A549 (cell line): ENCODE data around the gene FHIT. TPM values are rescaled to one million over a fixed set of nuclear protein-coding genes. Genes with fewer than 3 reads are reported as not detected.

ENCODE experiments used
- ATAC-seq, 2 experiments: fragments of 200-7000 bp in 1 of 2; fragments of >200 bp in 1 of 2; cut with Nextera tagmentation in 1 of 2; cut with Tn5 transposase in 1 of 2; 3 replicates each; pipeline versions ENCODE4 v1.8.0 to v1.9.1; 2018 to 2020; ENCODE audit warnings: mild to moderate bottlenecking in 1 of 2, moderate library complexity in 1 of 2
- CTCF ChIA-PET: fragments of 300-600 bp; sonication (Branson Sonifier 250); formaldehyde crosslinking; extraction: SDS; loops from one replicate; lab custom pipeline; 2021; ENCODE audit warnings: antibody characterized with exemption, inconsistent platforms; lab: Yijun Ruan, JAX
- POLR2A ChIA-PET: fragments of 350-600 bp; formaldehyde crosslinking; extraction: SDS; loops from one replicate; lab custom pipeline; 2021; ENCODE audit warnings: antibody characterized with exemption, inconsistent platforms; lab: Yijun Ruan, JAX
- DNase-seq, 2 experiments: peaks; one replicate each; pipeline versions ENCODE4 v3.0.0 to v3.0.0-alpha.2; 2011 to 2016; ENCODE audit warnings: low read depth in 1 of 2, low spot score in 1 of 2
- FAIRE-seq: peaks from 2 replicates; lab custom pipeline; 2011; peaks lifted over from hg19 to GRCh38; lab: Jason Lieb, UNC
- H3K27ac ChIP-seq, 2 experiments: fragments of >200 bp; sonication (Bioruptor Twin); formaldehyde crosslinking; 3 replicates each; pipeline ENCODE4 v1.5.1; 2016 to 2017
- H3K4me1 ChIP-seq: fragments of >200 bp; sonication (Bioruptor Twin); formaldehyde crosslinking; 3 replicates; pipeline ENCODE4 v1.6.1; 2016
- H3K4me2 ChIP-seq: fragments of >200 bp; sonication (Bioruptor Twin); formaldehyde crosslinking; 3 replicates; pipeline ENCODE4 v1.6.1; 2016
- H3K4me3 ChIP-seq: fragments of >200 bp; sonication (Bioruptor Twin); formaldehyde crosslinking; 3 replicates; pipeline ENCODE4 v1.5.1; 2016
- H3K9me3 ChIP-seq: fragments of >200 bp; sonication (Bioruptor Twin); formaldehyde crosslinking; 3 replicates; pipeline ENCODE4 v1.6.1; 2016
- BCL3 ChIP-seq: fragments of >200 bp; sonication (Bioruptor Twin); formaldehyde crosslinking; IDR thresholded peaks from 3 replicates; pipeline ENCODE4 v1.6.1; 2016
- CHD2 ChIP-seq: fragments of 150-350 bp; IDR thresholded peaks from 2 replicates; pipeline ENCODE4 v1.6.1; 2014; ENCODE audit warnings: low read length; ENCODE audit not compliant: partially characterized antibody
- E2F6 ChIP-seq: IDR thresholded peaks from 2 replicates; pipeline ENCODE4 v1.6.1; 2012; ENCODE audit warnings: low read depth, borderline replicate concordance
- FOSB ChIP-seq: fragments of 250-450 bp; sonication (Bioruptor Pico); IDR thresholded peaks from 2 replicates; pipeline ENCODE4 v1.5.0; 2020; ENCODE audit warnings: mild to moderate bottlenecking, moderate library complexity
- FOXS1 ChIP-seq: fragments of 250-450 bp; sonication (Bioruptor Pico); IDR thresholded peaks from 2 replicates; pipeline ENCODE4 v1.5.0; 2020; ENCODE audit warnings: mild to moderate bottlenecking, moderate library complexity
- HOXA7 ChIP-seq: fragments of 250-450 bp; sonication (Bioruptor Pico); IDR thresholded peaks from 2 replicates; pipeline ENCODE4 v1.5.0; 2020; ENCODE audit warnings: mild to moderate bottlenecking, moderate library complexity
- HOXB5 ChIP-seq: fragments of 250-450 bp; sonication (Bioruptor Pico); IDR thresholded peaks from 2 replicates; pipeline ENCODE4 v1.5.0; 2020; ENCODE audit warnings: mild to moderate bottlenecking, moderate library complexity
- MAZ ChIP-seq: fragments of 150-350 bp; IDR thresholded peaks from 2 replicates; pipeline ENCODE4 v1.6.1; 2014; ENCODE audit warnings: antibody characterized with exemption, low read depth, low read length, borderline replicate concordance
- MYC ChIP-seq: IDR thresholded peaks from 2 replicates; pipeline ENCODE4 v1.6.1; 2012; ENCODE audit warnings: mild to moderate bottlenecking, inconsistent platforms, low read length, improper control_type of control experiment, borderline replicate concordance
- RAD21 ChIP-seq, 2 experiments: fragments of >200 bp in 1 of 2; sonication (Bioruptor Twin) in 1 of 2; formaldehyde crosslinking in 1 of 2; IDR thresholded peaks in 1 of 2; conservative IDR thresholded peaks in 1 of 2; 2 replicates in 1 of 2; 3 replicates in 1 of 2; pipeline ENCODE4 v1.6.1; 2012 to 2018; ENCODE audit warnings: inconsistent platforms in 1 of 2
- TFCP2L1 ChIP-seq: fragments of 250-450 bp; sonication (Bioruptor Pico); IDR thresholded peaks from 2 replicates; pipeline ENCODE4 v1.5.0; 2021; ENCODE audit warnings: mild to moderate bottlenecking
- ZC3H11A ChIP-seq: fragments of 450-650 bp; IDR thresholded peaks from 2 replicates; pipeline ENCODE4 v1.6.1; 2014; ENCODE audit warnings: antibody characterized with exemption, mild to moderate bottlenecking
- ZFP36 ChIP-seq: fragments of 450-650 bp; IDR thresholded peaks from 2 replicates; pipeline ENCODE4 v1.6.1; 2014; ENCODE audit warnings: borderline replicate concordance; ENCODE audit not compliant: partially characterized antibody
- ZSCAN20 ChIP-seq: fragments of 250-450 bp; sonication (Bioruptor Pico); IDR thresholded peaks from 2 replicates; pipeline ENCODE4 v1.8.0; 2022; ENCODE audit warnings: mild to moderate bottlenecking, moderate library complexity
- WGBS: methylation state at CpG from one replicate; pipeline ENCODE4 v1.1.6; 2017; ENCODE audit errors: missing lambda C conversion rate; 5-methylcytosine and 5-hydroxymethylcytosine counted together
- polyA plus RNA-seq, 4 experiments: library from polyadenylated mRNA; depleted of rRNA in 3 of 4; stranded (reverse); fragments of >200 nt; fragmentation: RNase III in 1 of 4; extraction: RNeasy Plus Mini Kit Qiagen cat#74134 plus additional on column Dnase treatment in 1 of 4; gene quantifications; 2 replicates in 3 of 4; 3 replicates in 1 of 4; pipeline ENCODE4 v1.2.3, GENCODE V29; 2011 to 2017
- TF ChIP-seq, protein P1 (sequence below): fragments of 450-650 bp; IDR thresholded peaks from 2 replicates; pipeline ENCODE4 v1.6.1; 2014; ENCODE audit warnings: antibody characterized with exemption
- TF ChIP-seq, protein P2 (sequence below): IDR thresholded peaks from 2 replicates; pipeline ENCODE4 v1.6.1; 2012
- TF ChIP-seq, protein P3 (sequence below): fragments of 200-600 bp; sonication (generic); IDR thresholded peaks from 2 replicates; pipeline ENCODE4 v1.6.1; 2016; ENCODE audit warnings: antibody characterized with exemption, mild to moderate bottlenecking, moderate library complexity

FHIT gene
- polyA plus RNA-seq, 2 of the 4 experiments (the other 2 are of a cell fraction) = 0.76 to 0.92 TPM

- DNase-seq = no peak
- TF ChIP-seq, protein P1, sequence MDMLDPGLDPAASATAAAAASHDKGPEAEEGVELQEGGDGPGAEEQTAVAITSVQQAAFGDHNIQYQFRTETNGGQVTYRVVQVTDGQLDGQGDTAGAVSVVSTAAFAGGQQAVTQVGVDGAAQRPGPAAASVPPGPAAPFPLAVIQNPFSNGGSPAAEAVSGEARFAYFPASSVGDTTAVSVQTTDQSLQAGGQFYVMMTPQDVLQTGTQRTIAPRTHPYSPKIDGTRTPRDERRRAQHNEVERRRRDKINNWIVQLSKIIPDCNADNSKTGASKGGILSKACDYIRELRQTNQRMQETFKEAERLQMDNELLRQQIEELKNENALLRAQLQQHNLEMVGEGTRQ = no peak
- TF ChIP-seq, all 56 proteins: peak for 0
- no peak for FAIRE-seq
- H3K4me3 ChIP-seq = no peak overlapping the region
- no peak overlapping the region for H3K27ac ChIP-seq
- no peak for ATAC-seq
- no peaks in the 10 kb centered on the region for H3K4me1 ChIP-seq
- CTCF ChIA-PET = interaction anchor here (0.5 kb wide), 1 partner anchor 314 kb away, joined by 3 read pairs; no protein-coding TSS in a partner anchor
- H3K9me3 ChIP-seq = no peaks in the 10 kb centered on the region
- H3K4me2 ChIP-seq = no peak overlapping the region
- 25% methylated on average over 4 of the region's 4 CpGs for WGBS
- POLR2A ChIA-PET = no interaction called here
Measured at GRCh38 chr3:61057464-61057863, 193.8 kb downstream of the FHIT start.

- TF ChIP-seq CHD2 (no peak), HOXA7 (no peak), RAD21 (conservative IDR thresholded peaks at IDR 0.05 in 1 of 2, IDR thresholded peaks at IDR 0.05 in 1 of 2) (no peak), E2F6 (no peak), MYC (no peak), ZSCAN20 (CRISPR knock-in tag) (no peak), TFCP2L1 (CRISPR knock-in tag) (no peak), ZFP36 (no peak), MAZ (no peak), FOSB (CRISPR knock-in tag) (no peak), HOXB5 (CRISPR knock-in tag) (no peak)
- TF ChIP-seq, protein P2, sequence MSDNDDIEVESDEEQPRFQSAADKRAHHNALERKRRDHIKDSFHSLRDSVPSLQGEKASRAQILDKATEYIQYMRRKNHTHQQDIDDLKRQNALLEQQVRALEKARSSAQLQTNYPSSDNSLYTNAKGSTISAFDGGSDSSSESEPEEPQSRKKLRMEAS = no peak
- TF ChIP-seq, protein P3, sequence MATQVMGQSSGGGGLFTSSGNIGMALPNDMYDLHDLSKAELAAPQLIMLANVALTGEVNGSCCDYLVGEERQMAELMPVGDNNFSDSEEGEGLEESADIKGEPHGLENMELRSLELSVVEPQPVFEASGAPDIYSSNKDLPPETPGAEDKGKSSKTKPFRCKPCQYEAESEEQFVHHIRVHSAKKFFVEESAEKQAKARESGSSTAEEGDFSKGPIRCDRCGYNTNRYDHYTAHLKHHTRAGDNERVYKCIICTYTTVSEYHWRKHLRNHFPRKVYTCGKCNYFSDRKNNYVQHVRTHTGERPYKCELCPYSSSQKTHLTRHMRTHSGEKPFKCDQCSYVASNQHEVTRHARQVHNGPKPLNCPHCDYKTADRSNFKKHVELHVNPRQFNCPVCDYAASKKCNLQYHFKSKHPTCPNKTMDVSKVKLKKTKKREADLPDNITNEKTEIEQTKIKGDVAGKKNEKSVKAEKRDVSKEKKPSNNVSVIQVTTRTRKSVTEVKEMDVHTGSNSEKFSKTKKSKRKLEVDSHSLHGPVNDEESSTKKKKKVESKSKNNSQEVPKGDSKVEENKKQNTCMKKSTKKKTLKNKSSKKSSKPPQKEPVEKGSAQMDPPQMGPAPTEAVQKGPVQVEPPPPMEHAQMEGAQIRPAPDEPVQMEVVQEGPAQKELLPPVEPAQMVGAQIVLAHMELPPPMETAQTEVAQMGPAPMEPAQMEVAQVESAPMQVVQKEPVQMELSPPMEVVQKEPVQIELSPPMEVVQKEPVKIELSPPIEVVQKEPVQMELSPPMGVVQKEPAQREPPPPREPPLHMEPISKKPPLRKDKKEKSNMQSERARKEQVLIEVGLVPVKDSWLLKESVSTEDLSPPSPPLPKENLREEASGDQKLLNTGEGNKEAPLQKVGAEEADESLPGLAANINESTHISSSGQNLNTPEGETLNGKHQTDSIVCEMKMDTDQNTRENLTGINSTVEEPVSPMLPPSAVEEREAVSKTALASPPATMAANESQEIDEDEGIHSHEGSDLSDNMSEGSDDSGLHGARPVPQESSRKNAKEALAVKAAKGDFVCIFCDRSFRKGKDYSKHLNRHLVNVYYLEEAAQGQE = no peak
- Histone ChIP-seq H3K4me2 (no peak overlapping the region), H3K9me3 (no peaks in the 10 kb centered on the region), H3K4me3 (no peak overlapping the region), H3K27ac (no peak overlapping the region), H3K4me1 (no peaks in the 10 kb centered on the region)
- ChIA-PET CTCF (no interaction called here), POLR2A (no interaction called here)
- ATAC-seq (no peak), DNase-seq (no peak), FAIRE-seq (no peak)
- WGBS = 0% methylated on average over 1 of the region's 1 CpG
Measured at GRCh38 chr3:61055447-61055846, 195.8 kb downstream of the FHIT start.

- Histone ChIP-seq H3K4me2 (no peak overlapping the region), H3K9me3 (no peaks in the 10 kb centered on the region), H3K4me3 (no peak overlapping the region), H3K4me1 (no peaks in the 10 kb centered on the region), H3K27ac (no peak overlapping the region)
- POLR2A ChIA-PET = no interaction called here
- WGBS = 48% methylated on average over 2 of the region's 2 CpGs
- TF ChIP-seq HOXA7 (no peak), ZC3H11A (no peak), HOXB5 (CRISPR knock-in tag) (no peak), BCL3 (no peak), FOXS1 (CRISPR knock-in tag) (no peak)
- no peak for ATAC-seq
- FAIRE-seq = no peak
- CTCF ChIA-PET = no interaction called here
- DNase-seq = no peak
Measured at GRCh38 chr3:61053781-61054496, 197.3 kb downstream of the FHIT start.
